SK-N-SH (cell line): ENCODE measurements around the gene GRIP1.
A peak's percentile ranks its signal among the peaks of the same experiment; 100 is the strongest.

Experiments
- CTCF ChIP-seq: fragments of 200-600 bp; sonication (generic); IDR thresholded peaks from 2 replicates; pipeline ENCODE4 v1.6.1; 2017; ENCODE audit warnings: antibody characterized with exemption, mild to moderate bottlenecking, moderate library complexity
- EP300 ChIP-seq, 2 experiments: IDR thresholded peaks; 2 replicates each; pipeline versions ENCODE4 v1.4.0 to v1.6.1; 2012; ENCODE audit warnings: borderline replicate concordance in 1 of 2, low read depth in 1 of 2, low read length in 1 of 2
- MXI1 ChIP-seq: IDR thresholded peaks from 2 replicates; pipeline ENCODE4 v1.6.1; 2012; ENCODE audit warnings: mild to moderate bottlenecking, low read depth, low read length, improper control_type of control experiment
- RAD21 ChIP-seq: IDR thresholded peaks from 2 replicates; pipeline ENCODE4 v1.6.1; 2012; ENCODE audit warnings: mild to moderate bottlenecking, low read length
- REST ChIP-seq: IDR thresholded peaks from 2 replicates; pipeline ENCODE4 v1.6.1; 2012; ENCODE audit warnings: mild to moderate bottlenecking, low read depth, low read length, moderate library complexity
- SIN3A ChIP-seq: IDR thresholded peaks from 2 replicates; pipeline ENCODE4 v1.6.1; 2012; ENCODE audit warnings: low read depth, mild to moderate bottlenecking, low read length, moderate library complexity, borderline replicate concordance

GRCh38 chr12:66398931-66399910, 279.7 kb downstream of the GRIP1 start:
- TF ChIP-seq MXI1 (no peak), CTCF (no peak), RAD21 (no peak), REST (no peak), EP300 (IDR thresholded peaks at IDR 0.05; ENCODE audit: borderline replicate concordance in 1 of 2, low read depth in 1 of 2, low read length in 1 of 2) (0 out of 4 replicates have a peak, but pooled peaks of 1 of the 2 experiments have one; percentile 41), SIN3A (no peak)
